Spleen (tissue), 7 donors: ENCODE data around the gene USP5.

Experiments used
- POLR2A ChIP-seq, 3 donors: fragments of 450-650 bp; IDR thresholded peaks; one replicate each; pipeline ENCODE4 v1.5.1; 2017; ENCODE audit warnings: antibody characterized with exemption in 3 of 3, mild to moderate bottlenecking in 1 of 3
- POLR2AphosphoS5 ChIP-seq, 3 donors: sonication (generic); formaldehyde crosslinking; IDR thresholded peaks; one replicate each; pipeline ENCODE4 v1.5.1; 2017; ENCODE audit warnings: antibody characterized with exemption in 3 of 3
- TF ChIP-seq, protein P1 (sequence below), 11 experiments: fragments of 200-600 bp in 7 of 11; fragments of 450-650 bp in 4 of 11; sonication (generic) in 4 of 11; IDR thresholded peaks in 8 of 11; conservative IDR thresholded peaks in 3 of 11; 1 replicate in 7 of 11; 2 replicates in 4 of 11; pipeline versions ENCODE4 v1.4.0 to v1.8.0; 2016 to 2021; ENCODE audit warnings: antibody characterized with exemption in 11 of 11, inconsistent platforms in 4 of 11, mild to moderate bottlenecking in 1 of 11
- donor health status: DM: no; HTN: no; CAD: no; lungs with moderate emphysema.
- donor health status: DM: no; HTN: no; CAD: no.
- donor health status: DM: no; HTN: no; CAD: no.

DNA sequence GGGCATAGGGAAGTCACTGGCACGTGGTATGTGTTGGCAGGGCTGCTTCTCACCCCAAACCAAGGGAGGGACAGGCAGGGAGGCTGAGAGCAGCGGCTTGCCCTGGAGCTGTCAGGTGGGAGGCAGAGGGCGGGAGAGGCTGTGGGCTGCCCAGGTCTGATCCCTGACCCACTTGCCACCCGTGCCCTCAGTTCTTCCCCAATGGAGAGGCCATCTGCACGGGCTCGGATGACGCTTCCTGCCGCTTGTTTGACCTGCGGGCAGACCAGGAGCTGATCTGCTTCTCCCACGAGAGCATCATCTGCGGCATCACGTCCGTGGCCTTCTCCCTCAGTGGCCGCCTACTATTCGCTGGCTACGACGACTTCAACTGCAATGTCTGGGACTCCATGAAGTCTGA, 6.6 kb upstream of the USP5 start:
- TF ChIP-seq POLR2AphosphoS5 (IDR thresholded peaks at IDR 0.05) (no peak), POLR2A (IDR thresholded peaks at IDR 0.05) (no peak)
- TF ChIP-seq, protein P1, sequence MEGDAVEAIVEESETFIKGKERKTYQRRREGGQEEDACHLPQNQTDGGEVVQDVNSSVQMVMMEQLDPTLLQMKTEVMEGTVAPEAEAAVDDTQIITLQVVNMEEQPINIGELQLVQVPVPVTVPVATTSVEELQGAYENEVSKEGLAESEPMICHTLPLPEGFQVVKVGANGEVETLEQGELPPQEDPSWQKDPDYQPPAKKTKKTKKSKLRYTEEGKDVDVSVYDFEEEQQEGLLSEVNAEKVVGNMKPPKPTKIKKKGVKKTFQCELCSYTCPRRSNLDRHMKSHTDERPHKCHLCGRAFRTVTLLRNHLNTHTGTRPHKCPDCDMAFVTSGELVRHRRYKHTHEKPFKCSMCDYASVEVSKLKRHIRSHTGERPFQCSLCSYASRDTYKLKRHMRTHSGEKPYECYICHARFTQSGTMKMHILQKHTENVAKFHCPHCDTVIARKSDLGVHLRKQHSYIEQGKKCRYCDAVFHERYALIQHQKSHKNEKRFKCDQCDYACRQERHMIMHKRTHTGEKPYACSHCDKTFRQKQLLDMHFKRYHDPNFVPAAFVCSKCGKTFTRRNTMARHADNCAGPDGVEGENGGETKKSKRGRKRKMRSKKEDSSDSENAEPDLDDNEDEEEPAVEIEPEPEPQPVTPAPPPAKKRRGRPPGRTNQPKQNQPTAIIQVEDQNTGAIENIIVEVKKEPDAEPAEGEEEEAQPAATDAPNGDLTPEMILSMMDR (IDR thresholded peaks at IDR 0.05 in 8 of 11, conservative IDR thresholded peaks at IDR 0.05 in 3 of 11): no peak
